RPMI7951 (cell line): ENCODE results near the gene ATP1B3. TPM values are rescaled to one million over a fixed set of nuclear protein-coding genes. Genes with fewer than 3 reads are reported as not detected.
A peak's percentile ranks its signal among the peaks of the same experiment; 100 is the strongest.
"Not testable (repeated sequence)": the region's sequence is repeated elsewhere in the genome, so short reads cannot be mapped to it uniquely, and the experiment has no call there.

Source experiments
- DNase-seq: peaks from one replicate; pipeline ENCODE4 v3.0.0-alpha.2; 2012; ENCODE audit warnings: low read depth
- total RNA-seq: library from RNA; depleted of rRNA; stranded (reverse); fragments of >200 nt; shearing (Covaris generic); gene quantifications from 2 replicates; pipeline ENCODE4 v1.2.3, GENCODE V29; 2014; rRNA removed

Gene ATP1B3
- total RNA-seq, 1 experiment from 2014 or later = 125 TPM

- peak; percentile 32 for DNase-seq
These were observed 69.5 kb downstream of the ATP1B3 start for GRCh38 chr3:141945726-141946485.

- DNase-seq = no peak
These were observed 73.0 kb downstream of the ATP1B3 start for GRCh38 chr3:141949399-141949798.

GRCh38 chr3:141949972-141950371 is 73.5 kb downstream of the ATP1B3 start:
- no peak for DNase-seq

- no peak for DNase-seq
These were observed 74.4 kb downstream of the ATP1B3 start for GRCh38 chr3:141950572-141951493.

- no peak for DNase-seq
These were observed 76.2 kb downstream of the ATP1B3 start for GRCh38 chr3:141952611-141953010.

- peak; percentile 94 for DNase-seq
These were observed 78.7 kb downstream of the ATP1B3 start for GRCh38 chr3:141955175-141955574.

GRCh38 chr3:141959589-141960554 is 83.4 kb downstream of the ATP1B3 start:
- peak; percentile 82 for DNase-seq

- peak; percentile 82 for DNase-seq
These were observed 84.3 kb downstream of the ATP1B3 start for GRCh38 chr3:141960731-141961130.

GRCh38 chr3:141963301-141963700 is 86.9 kb downstream of the ATP1B3 start:
- no peak for DNase-seq

GRCh38 chr3:141965471-141965870 is 89.0 kb downstream of the ATP1B3 start:
- DNase-seq = no peak

GRCh38 chr3:141969711-141970110 is 93.3 kb downstream of the ATP1B3 start:
- no peak for DNase-seq

GRCh38 chr3:141971571-141971970 is 95.1 kb downstream of the ATP1B3 start:
- DNase-seq = no peak

- no peak for DNase-seq
These were observed 96.0 kb downstream of the ATP1B3 start for GRCh38 chr3:141972399-141972798.

GRCh38 chr3:141974777-141975176 is 98.3 kb downstream of the ATP1B3 start:
- DNase-seq = not testable (repeated sequence)

Other genes with a start within 250 kb of the ATP1B3 start
- 107 and 139 TPM in 2 replicates for gene RNF7, start 138.3 kb upstream of the ATP1B3 start, total RNA-seq
- 0.10 TPM in 1 of 2 replicates, not detected in the other for gene GRK7, start 113.2 kb upstream of the ATP1B3 start, total RNA-seq